NCI-H2171 treated with DMSO at 0.1 percent for 48 hours (cell line): ENCODE results near the gene TCEA2.

Experiments
- DNase-seq: peaks from one replicate; lab custom pipeline; 2025; lab: John Stamatoyannopoulos, UW

TCEA2 gene

GRCh38 chr20:64035933-64036345 lies 27.1 kb upstream of the TCEA2 start, which contains the start of gene C20orf204:
TSS of gene C20orf204 (plus strand) at chr20:64036182. CDS start at chr20:64036324, 142 bp downstream.
- DNase-seq: no peak

- DNase-seq: peak; percentile 59
Observed at GRCh38 chr20:64036346-64037198, 26.4 kb upstream of the TCEA2 start.

GRCh38 chr20:64037199-64037497 lies 25.9 kb upstream of the TCEA2 start:
- DNase-seq: no peak

GRCh38 chr20:64037498-64038213 lies 25.3 kb upstream of the TCEA2 start:
- peak; percentile 88 for DNase-seq

- DNase-seq: peak; percentile 64
Observed at GRCh38 chr20:64038224-64038564, 24.8 kb upstream of the TCEA2 start.

- DNase-seq: peak; percentile 87
Observed at GRCh38 chr20:64038565-64039292, 24.3 kb upstream of the TCEA2 start.

- DNase-seq: peak; percentile 53
Observed at GRCh38 chr20:64039293-64040160, 23.5 kb upstream of the TCEA2 start.

- DNase-seq: no peak
Observed at GRCh38 chr20:64040231-64041039, 22.6 kb upstream of the TCEA2 start.

GRCh38 chr20:64041040-64041780 lies 21.8 kb upstream of the TCEA2 start:
- DNase-seq: peak; percentile 72

GRCh38 chr20:64041781-64042053 lies 21.3 kb upstream of the TCEA2 start:
- peak; percentile 47 for DNase-seq

- DNase-seq: peak; percentile 15
Observed at GRCh38 chr20:64042054-64042781, 20.8 kb upstream of the TCEA2 start.

- DNase-seq: no peak
Observed at GRCh38 chr20:64043768-64044167, 19.2 kb upstream of the TCEA2 start.

- DNase-seq: peak; percentile 61
Observed at GRCh38 chr20:64044484-64045247, 18.3 kb upstream of the TCEA2 start.

GRCh38 chr20:64045346-64046011 lies 17.5 kb upstream of the TCEA2 start:
- peak; percentile 63 for DNase-seq

GRCh38 chr20:64047046-64047389 lies 16.0 kb upstream of the TCEA2 start:
- DNase-seq: no peak

- DNase-seq: no peak
Observed at GRCh38 chr20:64047968-64048401, 15.0 kb upstream of the TCEA2 start.

GRCh38 chr20:64048402-64049044 lies 14.5 kb upstream of the TCEA2 start:
- DNase-seq: no peak
